Liver (tissue), 9 donors: Measurements from ENCODE around the gene TIMM22. TPM values are rescaled to one million over a fixed set of nuclear protein-coding genes. Genes with fewer than 3 reads are reported as not detected.

Experiments used
- DNase-seq: peaks from one replicate; pipeline ENCODE4 v3.0.0-alpha.2; 2017; ENCODE audit warnings: low spot score
- H3K27ac ChIP-seq, 2 donors: one replicate each; pipeline ENCODE4 v1.7.0; 2013; ENCODE audit warnings: inconsistent platforms in 2 of 2, low read length in 2 of 2, control low read depth in 1 of 2, low read depth in 1 of 2, mild to moderate bottlenecking in 1 of 2
- H3K27me3 ChIP-seq, 4 donors: one replicate each; pipeline versions ENCODE4 v1.6.1 to v1.7.0; 2013; ENCODE audit warnings: low read length in 3 of 4, inconsistent platforms in 1 of 4, mild to moderate bottlenecking in 1 of 4, moderate library complexity in 1 of 4; ENCODE audit not compliant: control insufficient read depth in 4 of 4, insufficient read depth in 4 of 4
- H3K36me3 ChIP-seq, 4 donors: one replicate each; pipeline versions ENCODE4 v1.6.1 to v1.7.0; 2013; ENCODE audit warnings: low read length in 3 of 4, mild to moderate bottlenecking in 3 of 4, low read depth in 1 of 4, moderate library complexity in 1 of 4; ENCODE audit not compliant: control insufficient read depth in 4 of 4, insufficient read depth in 3 of 4
- H3K4me1 ChIP-seq, 4 donors: one replicate each; pipeline versions ENCODE4 v1.6.1 to v1.7.0; 2013; ENCODE audit warnings: low read length in 3 of 4, mild to moderate bottlenecking in 3 of 4, moderate library complexity in 1 of 4; ENCODE audit not compliant: control insufficient read depth in 4 of 4, insufficient read depth in 4 of 4
- H3K4me3 ChIP-seq, 3 donors: one replicate each; pipeline versions ENCODE4 v1.6.1 to v1.7.0; 2013; ENCODE audit warnings: low read length in 3 of 3, control low read depth in 1 of 3, low read depth in 1 of 3, mild to moderate bottlenecking in 1 of 3
- H3K9ac ChIP-seq, 2 donors: one replicate each; pipeline ENCODE4 v1.7.0; 2013; ENCODE audit warnings: low read length in 2 of 2, mild to moderate bottlenecking in 2 of 2, moderate library complexity in 2 of 2, control low read depth in 1 of 2, low read depth in 1 of 2
- H3K9me3 ChIP-seq, 4 donors: one replicate each; pipeline versions ENCODE4 v1.6.1 to v1.7.0; 2013; ENCODE audit warnings: low read length in 3 of 4; ENCODE audit not compliant: control insufficient read depth in 4 of 4
- ATF3 ChIP-seq: IDR thresholded peaks from 2 replicates; pipeline ENCODE4 v1.6.1; 2016; ENCODE audit warnings: antibody characterized with exemption
- CTCF ChIP-seq: fragments of 150-350 bp; IDR thresholded peaks from 2 replicates; pipeline ENCODE4 v1.5.1; 2017; ENCODE audit warnings: improper control_type of control experiment, low read depth, low read length; ENCODE audit not compliant: missing input control
- EGR1 ChIP-seq, 2 donors: IDR thresholded peaks; 2 replicates each; pipeline ENCODE4 v1.6.1; 2016 to 2018; ENCODE audit warnings: antibody characterized with exemption in 2 of 2, low read depth in 2 of 2
- FOXA1 ChIP-seq: IDR thresholded peaks from 2 replicates; pipeline ENCODE4 v1.6.1; 2016; ENCODE audit warnings: antibody characterized with exemption
- FOXA2 ChIP-seq: IDR thresholded peaks from 2 replicates; pipeline ENCODE4 v1.6.1; 2016; ENCODE audit warnings: antibody characterized with exemption
- HNF4A ChIP-seq, 2 donors: conservative IDR thresholded peaks; 2 replicates each; pipeline ENCODE4 v1.6.1; 2016; ENCODE audit warnings: antibody characterized with exemption in 2 of 2, mild to moderate bottlenecking in 2 of 2
- HNF4G ChIP-seq: IDR thresholded peaks from 2 replicates; pipeline ENCODE4 v1.6.1; 2016; ENCODE audit warnings: antibody characterized with exemption
- JUND ChIP-seq, 2 donors: IDR thresholded peaks; 2 replicates each; pipeline ENCODE4 v1.6.1; 2016; ENCODE audit warnings: antibody characterized with exemption in 2 of 2
- NR2F2 ChIP-seq: IDR thresholded peaks from 2 replicates; pipeline ENCODE4 v1.6.1; 2016; ENCODE audit warnings: antibody characterized with exemption
- RAD21 ChIP-seq, 2 donors: IDR thresholded peaks; 2 replicates each; pipeline ENCODE4 v1.6.1; 2016; ENCODE audit warnings: antibody characterized with exemption in 2 of 2, mild to moderate bottlenecking in 2 of 2
- REST ChIP-seq: IDR thresholded peaks from 2 replicates; pipeline ENCODE4 v1.6.1; 2016; ENCODE audit warnings: antibody characterized with exemption, mild to moderate bottlenecking
- RXRA ChIP-seq, 2 donors: IDR thresholded peaks; 2 replicates each; pipeline ENCODE4 v1.6.1; 2017 to 2018; ENCODE audit warnings: antibody characterized with exemption in 2 of 2, mild to moderate bottlenecking in 1 of 2
- TAF1 ChIP-seq: conservative IDR thresholded peaks from 2 replicates; pipeline ENCODE4 v1.6.1; 2016; ENCODE audit warnings: antibody characterized with exemption, mild to moderate bottlenecking
- YY1 ChIP-seq: IDR thresholded peaks from 2 replicates; pipeline ENCODE4 v1.6.1; 2016; ENCODE audit warnings: antibody characterized with exemption, mild to moderate bottlenecking
- ZBTB33 ChIP-seq: IDR thresholded peaks from 2 replicates; pipeline ENCODE4 v1.6.1; 2016; ENCODE audit warnings: antibody characterized with exemption
- WGBS: extraction: QIAGEN DNeasy Blood & Tissue Kit; methylation state at CpG from one replicate; pipeline ENCODE4 v1.1.7; 2013; 5-methylcytosine and 5-hydroxymethylcytosine counted together
- polyA plus RNA-seq, 2 donors: library from polyadenylated mRNA; stranded (reverse) in 1 of 2; unstranded in 1 of 2; fragments of 200-250 nt in 1 of 2; fragments of >200 nt in 1 of 2; fragmentation: Nextera tagmentation in 1 of 2; extraction: Ambion mirVana in 1 of 2; gene quantifications; one replicate each; pipeline versions ENCODE4 v1.2.1 to v1.2.3, GENCODE V29; 2013 to 2015
- total RNA-seq, 2 donors: library from RNA; depleted of rRNA; stranded (reverse); fragments of >200 nt; gene quantifications; one replicate each; pipeline ENCODE4 v1.2.3, GENCODE V29; 2014
- donor health status: healthy.
- donor health status: healthy.
- donor health status: healthy.
- donor health status: healthy.
- donor health status: healthy.

The TIMM22 gene
- total and polyA plus RNA-seq, 4 donors: 4.4 to 5.0 (median 4.6) TPM

- no peak overlapping the region for H3K27ac ChIP-seq
- H3K36me3 ChIP-seq: no peaks in the 10 kb centered on the region
- no peak overlapping the region for H3K9ac ChIP-seq
- no peaks in the 10 kb centered on the region for H3K4me1 ChIP-seq
- WGBS: 92% methylated on average over 31 of the region's 31 CpGs
- DNase-seq: no peak
- no peak for TF ChIP-seq JUND (IDR thresholded peaks at IDR 0.05)
- no peak for TF ChIP-seq HNF4G
- no peak for TF ChIP-seq ZBTB33
- TF ChIP-seq REST: no peak
- no peak for TF ChIP-seq FOXA2
- no peak for TF ChIP-seq CTCF
- no peak for TF ChIP-seq YY1
- H3K27me3 ChIP-seq: no peaks in the 10 kb centered on the region
- H3K4me3 ChIP-seq: no peak overlapping the region
- no peaks in the 10 kb centered on the region for H3K9me3 ChIP-seq
Measured at GRCh38 chr17:958712-959451, 38.0 kb upstream of the TIMM22 start.

GRCh38 chr17:962166-962565 is 34.8 kb upstream of the TIMM22 start:
- no peaks in the 10 kb centered on the region for H3K27me3 ChIP-seq
- no peaks in the 10 kb centered on the region for H3K36me3 ChIP-seq
- H3K4me3 ChIP-seq: no peak overlapping the region
- H3K27ac ChIP-seq: no peak overlapping the region
- H3K4me1 ChIP-seq: no peaks in the 10 kb centered on the region
- DNase-seq: no peak
- 87% methylated on average over 8 of the region's 8 CpGs for WGBS
- no peaks in the 10 kb centered on the region for H3K9me3 ChIP-seq
- TF ChIP-seq REST (no peak), TAF1 (no peak), NR2F2 (no peak), RXRA (IDR thresholded peaks at IDR 0.05) (no peak), FOXA1 (no peak), RAD21 (IDR thresholded peaks at IDR 0.05) (no peak), YY1 (no peak), FOXA2 (no peak), ATF3 (no peak), ZBTB33 (no peak), HNF4A (conservative IDR thresholded peaks at IDR 0.05) (no peak), EGR1 (IDR thresholded peaks at IDR 0.05; ENCODE audit: low read depth in 2 of 2) (no peak), CTCF (no peak), HNF4G (no peak)
- no peak overlapping the region for H3K9ac ChIP-seq
